Measurements from ENCODE around the gene HDGF. TPM values are rescaled to one million over a fixed set of nuclear protein-coding genes. Genes with fewer than 3 reads are reported as not detected.

Gene HDGF
- total RNA-seq, 6 donors from 2014 or later: 129 to 231 (median 182) TPM

- 55 to 61% methylated on average over 5 of the region's 5 CpGs for WGBS, 2 donors
- Histone ChIP-seq H3K27ac (no peak overlapping the region), H3K4me1 (peaks cover 10 to 20% (median 13%) of the 10 kb centered on the region in 4 donors), H3K36me3 (no peaks in the 10 kb centered on the region), H3K9me3 (no peaks in the 10 kb centered on the region), H3K4me3 (no peak overlapping the region), H3K27me3 (no peaks in the 10 kb centered on the region)
- ATAC-seq (ENCODE audit: low FRiP score in 2 of 2): no peak
- DNase-seq: no peak
- TF ChIP-seq EP300 (IDR thresholded peaks at IDR 0.05): no peak
- no peak for TF ChIP-seq CTCF (IDR thresholded peaks at IDR 0.05)
- TF ChIP-seq POLR2AphosphoS5 (IDR thresholded peaks at IDR 0.05): no peak
- TF ChIP-seq POLR2A (IDR thresholded peaks at IDR 0.05): no peak
Measured at GRCh38 chr1:156755527-156755950, 4.1 kb upstream of the HDGF start.

- Histone ChIP-seq H3K36me3 (no peaks in the 10 kb centered on the region), H3K27ac (no peak overlapping the region), H3K4me1 (peaks cover 19 to 32% (median 23%) of the 10 kb centered on the region in 4 donors), H3K4me3 (no peak overlapping the region), H3K27me3 (no peaks in the 10 kb centered on the region), H3K9me3 (no peaks in the 10 kb centered on the region)
- DNase-seq (no peak), ATAC-seq (ENCODE audit: low FRiP score in 2 of 2) (no peak)
- TF ChIP-seq POLR2A (IDR thresholded peaks at IDR 0.05) (no peak), POLR2AphosphoS5 (IDR thresholded peaks at IDR 0.05) (no peak)
- WGBS, 2 donors: 75 to 81% methylated on average over 8 of the region's 8 CpGs
Measured at GRCh38 chr1:156754219-156754618, 2.7 kb upstream of the HDGF start.

- 21 to 27% methylated on average over 1 of the region's 1 CpG for WGBS, 2 donors
- H3K4me3 ChIP-seq: peak overlapping the region; percentile 46 to 93 (median 87)
- no peak for ATAC-seq (ENCODE audit: low FRiP score in 2 of 2)
- peaks cover 29 to 45% (median 36%) of the 10 kb centered on the region in 4 donors for H3K4me1 ChIP-seq
- H3K27me3 ChIP-seq: no peaks in the 10 kb centered on the region
- DNase-seq: no peak
- H3K9me3 ChIP-seq: no peaks in the 10 kb centered on the region
- H3K27ac ChIP-seq: peak overlapping the region in 3 of 4 donors; percentile 96 to 99 (median 98)
- no peak for TF ChIP-seq EP300 (IDR thresholded peaks at IDR 0.05)
- TF ChIP-seq POLR2A (IDR thresholded peaks at IDR 0.05): no peak
- no peak for TF ChIP-seq POLR2AphosphoS5 (IDR thresholded peaks at IDR 0.05)
- TF ChIP-seq CTCF (IDR thresholded peaks at IDR 0.05): no peak
- H3K36me3 ChIP-seq: no peaks in the 10 kb centered on the region
Measured at GRCh38 chr1:156752843-156753482, 1.5 kb upstream of the HDGF start.

- Histone ChIP-seq H3K9me3 (no peaks in the 10 kb centered on the region), H3K4me1 (peaks cover 36 to 55% (median 44%) of the 10 kb centered on the region in 4 donors), H3K27ac (peak overlapping the region; percentile 96 to 99 (median 98)), H3K4me3 (peak overlapping the region; percentile 46 to 93 (median 87)), H3K36me3 (no peaks in the 10 kb centered on the region), H3K27me3 (no peaks in the 10 kb centered on the region)
- ATAC-seq (ENCODE audit: low FRiP score in 2 of 2): peak; percentile 92 to 94
- DNase-seq: peak; percentile 99
- TF ChIP-seq EP300 (IDR thresholded peaks at IDR 0.05): peak in 1 of 4 donors; percentile 73
- peak in 2 of 4 donors; percentile 50 to 74 for TF ChIP-seq POLR2A (IDR thresholded peaks at IDR 0.05)
- peak; percentile 94 to 95 for TF ChIP-seq POLR2AphosphoS5 (IDR thresholded peaks at IDR 0.05)
- peak in 4 of 6 experiments; percentile 18 to 41 (median 23) for TF ChIP-seq CTCF (IDR thresholded peaks at IDR 0.05)
- 0 to 1% methylated on average over 6 to 27 of the region's 68 CpGs for WGBS, 2 donors
Measured at GRCh38 chr1:156751757-156752481, 444 bp upstream of the HDGF start.

GRCh38 chr1:156750711-156751450 is 594 bp downstream of the HDGF start:
- ATAC-seq (ENCODE audit: low FRiP score in 2 of 2) (peak in 1 of 2 donors; percentile 13), DNase-seq (peak; percentile 50 to 93)
- Histone ChIP-seq H3K4me3 (peak overlapping the region; percentile 39 to 93 (median 87)), H3K27ac (peak overlapping the region; percentile 96 to 99 (median 98)), H3K36me3 (no peaks in the 10 kb centered on the region), H3K27me3 (no peaks in the 10 kb centered on the region), H3K4me1 (peaks cover 45 to 65% (median 54%) of the 10 kb centered on the region in 4 donors), H3K9me3 (no peaks in the 10 kb centered on the region)
- 1% methylated on average over 20 to 45 of the region's 64 CpGs for WGBS, 2 donors
- TF ChIP-seq EP300 (IDR thresholded peaks at IDR 0.05): no peak
- TF ChIP-seq POLR2A (IDR thresholded peaks at IDR 0.05): peak in 1 of 4 donors; percentile 45
- TF ChIP-seq POLR2AphosphoS5 (IDR thresholded peaks at IDR 0.05): peak in 1 of 2 donors; percentile 28
- peak in 4 of 6 experiments; percentile 26 to 55 (median 46) for TF ChIP-seq CTCF (IDR thresholded peaks at IDR 0.05)

All from upper lobe of left lung (tissue), 6 donors.